Measurements from ENCODE around the gene FMN2.

Gene FMN2

DNA sequence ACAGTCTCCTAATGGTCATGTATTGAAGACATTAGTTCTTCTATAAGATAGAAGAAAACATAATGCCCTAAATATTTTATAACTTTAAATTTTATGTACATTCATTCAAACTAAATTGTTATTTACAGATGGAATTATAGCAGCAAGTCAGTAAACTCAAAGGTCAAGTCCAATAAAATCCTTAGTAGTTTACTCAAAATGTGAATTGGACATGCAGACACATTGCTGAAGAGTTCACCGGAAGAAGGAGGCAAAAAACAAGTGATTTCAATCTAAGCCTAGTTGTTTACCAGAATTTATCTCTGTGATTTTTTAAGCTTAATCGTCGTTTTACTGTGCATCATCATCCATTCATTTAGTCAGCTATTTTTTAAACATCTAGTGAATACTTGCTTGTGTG is 370.6 kb downstream of the FMN2 start:
- no peak for DNase-seq

GRCh38 chr1:240462766-240463395 is 371.2 kb downstream of the FMN2 start:
- no peak for DNase-seq

GRCh38 chr1:240464099-240464498 is 372.4 kb downstream of the FMN2 start:
- no peak for DNase-seq

GRCh38 chr1:240465531-240465940 is 373.9 kb downstream of the FMN2 start:
- DNase-seq, result no peak

- no peak for DNase-seq
These were observed 374.8 kb downstream of the FMN2 start for GRCh38 chr1:240466509-240466908.

- DNase-seq, result no peak
These were observed 376.2 kb downstream of the FMN2 start for GRCh38 chr1:240467895-240468294.

DNA sequence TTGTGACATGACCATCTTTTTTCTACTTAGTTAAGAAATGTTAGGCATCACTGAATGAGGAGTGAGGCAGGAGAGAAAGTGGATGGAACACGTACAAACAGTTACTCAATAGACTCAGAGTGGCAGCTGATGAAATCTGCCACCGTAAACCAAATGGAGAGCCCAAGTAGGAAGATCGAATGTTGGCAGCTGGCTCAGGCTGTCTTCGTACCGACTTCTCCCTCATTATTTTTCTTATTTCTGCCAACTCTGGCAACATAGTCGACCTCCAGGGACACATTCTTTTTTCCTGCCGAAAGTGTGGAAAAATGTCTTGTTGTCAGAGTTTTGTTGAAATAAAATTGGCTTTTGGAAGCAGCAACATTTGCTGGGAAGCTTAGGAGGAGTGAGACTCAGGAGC is 377.0 kb downstream of the FMN2 start:
- DNase-seq, result no peak

DNA sequence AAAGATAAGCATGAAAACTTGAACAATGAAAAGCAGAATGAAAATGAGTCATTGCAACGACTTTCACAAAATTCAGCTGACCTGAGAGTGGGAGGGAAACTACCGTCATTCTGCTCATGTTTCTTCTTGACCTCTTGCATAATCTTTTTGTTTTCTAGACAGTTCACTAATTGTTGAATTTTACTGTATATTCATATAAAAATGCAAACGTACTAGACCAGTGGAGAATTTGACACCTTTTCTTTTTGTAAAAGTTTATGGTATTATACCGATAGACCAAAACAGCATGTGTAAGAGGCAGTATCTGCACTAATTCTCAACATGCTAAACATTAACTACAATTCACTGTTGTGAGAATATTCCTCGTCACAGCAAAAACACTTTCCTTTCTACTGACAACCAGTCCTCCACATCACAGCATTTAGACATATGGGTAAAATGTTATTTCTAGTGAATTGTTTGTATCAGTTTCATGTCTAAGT is 382.5 kb downstream of the FMN2 start:
- no peak for DNase-seq

GRCh38 chr1:240475832-240476231 is 384.1 kb downstream of the FMN2 start:
- DNase-seq, result no peak

DNA sequence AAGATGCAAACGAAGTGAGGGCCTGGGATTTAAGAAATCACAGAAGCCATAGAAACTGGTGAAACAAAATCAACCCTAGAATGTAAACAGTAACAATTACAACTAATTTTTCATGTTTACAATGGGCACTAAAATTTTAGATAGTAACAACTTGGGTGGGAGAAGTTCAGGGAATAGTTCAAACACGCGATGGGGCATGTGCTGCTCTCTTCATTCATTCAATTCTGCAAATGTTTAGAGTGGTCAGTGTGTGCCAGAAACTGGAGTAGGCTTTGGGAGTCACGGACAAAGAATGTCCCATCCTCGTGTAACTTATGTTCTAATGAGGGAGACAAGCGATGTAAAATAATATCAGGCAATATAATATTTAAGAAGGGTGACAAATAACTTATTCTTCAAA is 386.9 kb downstream of the FMN2 start:
- no peak for DNase-seq

DNA sequence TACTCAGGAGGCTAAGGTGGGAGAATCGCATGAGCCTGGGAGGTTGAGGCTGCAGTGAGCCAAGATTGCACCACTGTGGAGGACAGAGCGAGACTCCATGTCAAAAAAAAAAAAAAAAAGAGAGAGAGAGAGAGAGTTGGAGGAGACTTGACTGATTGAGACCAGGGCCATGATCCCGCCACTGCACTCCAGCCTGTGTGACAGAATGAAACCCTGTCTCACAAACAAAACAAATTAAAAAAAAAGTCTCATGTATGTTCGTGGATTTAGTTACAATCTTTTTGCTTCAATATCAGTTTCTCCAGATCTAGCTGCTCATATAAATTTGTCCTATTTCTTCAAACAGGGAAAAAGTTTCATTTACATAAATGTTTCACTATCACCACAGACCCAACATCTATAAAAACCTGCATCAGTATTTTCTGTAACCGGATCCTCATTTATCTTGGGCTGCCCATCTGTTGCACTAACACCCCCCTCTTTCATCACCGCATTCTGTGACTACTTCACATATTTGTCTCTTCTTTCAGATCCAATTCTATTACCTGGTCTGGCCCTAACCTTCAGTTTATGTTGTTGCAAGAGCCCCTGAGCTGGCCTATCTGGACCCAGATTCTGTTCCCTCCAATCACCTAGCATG is 393.2 kb downstream of the FMN2 start:
- no peak for DNase-seq

DNA sequence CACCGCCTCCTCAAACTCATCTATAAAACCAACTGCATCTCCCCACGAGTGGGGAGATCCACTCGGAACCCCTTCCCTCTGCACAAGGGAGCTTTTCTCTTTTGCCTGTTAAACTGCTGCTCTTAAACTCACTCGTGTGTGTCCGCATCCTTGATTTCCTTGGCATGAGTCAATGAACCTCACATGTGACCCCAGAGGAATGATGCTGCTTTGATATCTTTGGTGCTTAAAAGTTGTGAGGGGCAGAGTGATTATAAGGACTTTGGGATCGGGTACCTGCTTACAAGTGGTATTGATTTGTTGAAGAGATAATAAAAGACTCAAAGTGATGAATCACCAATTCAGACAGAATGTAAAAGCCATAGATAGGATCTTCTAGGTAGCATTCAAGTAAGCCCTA is 394.9 kb downstream of the FMN2 start:
- no peak for DNase-seq

DNA sequence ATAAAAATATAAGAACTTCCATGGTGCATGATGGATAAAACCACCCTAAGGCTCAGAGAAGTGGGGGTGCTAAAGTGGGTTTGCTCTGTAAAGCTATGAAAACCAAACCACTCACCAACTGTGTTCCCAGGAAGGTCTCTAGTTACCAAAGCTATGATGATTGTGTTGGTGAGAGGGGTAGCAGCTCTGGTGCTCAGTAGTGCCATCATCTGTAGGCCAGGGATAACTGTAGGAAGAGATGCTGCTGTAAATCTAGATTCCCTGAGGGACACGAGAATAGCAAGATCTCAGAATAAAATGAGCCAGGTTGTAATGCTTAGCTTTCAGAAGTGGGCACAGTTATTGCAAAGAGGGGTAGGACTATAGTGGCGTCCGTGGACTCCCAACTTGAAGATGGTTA is 395.8 kb downstream of the FMN2 start:
- DNase-seq, result no peak

DNA sequence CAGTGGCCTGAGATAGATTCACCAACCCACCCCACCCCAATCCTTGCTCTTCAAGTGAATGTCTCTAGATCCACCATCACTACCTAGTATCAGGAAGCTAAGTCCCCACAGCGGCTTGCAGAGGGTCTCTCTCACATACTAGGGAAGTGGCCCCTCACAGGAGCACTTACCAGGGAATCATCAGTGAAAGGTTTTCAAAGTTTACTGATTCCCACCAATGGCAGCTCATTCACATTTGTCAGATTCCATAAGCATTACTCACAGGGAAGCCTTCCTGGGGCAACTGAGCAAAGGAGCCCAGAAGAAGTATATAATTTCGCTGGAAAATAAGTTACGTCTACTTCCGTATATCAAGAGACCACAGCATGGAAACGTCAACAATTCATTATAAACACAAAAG is 399.5 kb downstream of the FMN2 start:
- DNase-seq, result no peak

DNA sequence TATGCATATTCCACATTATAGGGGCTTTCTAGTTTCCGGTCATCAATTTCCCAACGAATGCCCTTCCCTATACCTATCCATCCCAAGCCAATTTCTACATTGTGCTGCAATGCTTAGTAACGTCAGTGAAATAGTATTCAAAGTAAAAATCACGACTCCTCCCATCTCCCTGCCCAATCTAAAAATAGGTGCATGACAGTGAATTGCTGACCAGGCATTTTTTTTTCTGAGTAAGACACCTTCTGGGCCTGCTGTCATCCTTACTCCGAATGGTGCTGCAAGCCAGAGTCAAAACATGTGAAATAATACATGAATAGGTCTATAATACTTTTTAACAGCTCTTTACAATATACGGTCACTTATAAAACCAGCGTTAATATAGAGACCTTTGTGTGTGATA is 400.1 kb downstream of the FMN2 start:
- DNase-seq, result no peak

GRCh38 chr1:240492832-240493440 is 401.3 kb downstream of the FMN2 start:
- DNase-seq, result no peak

DNA sequence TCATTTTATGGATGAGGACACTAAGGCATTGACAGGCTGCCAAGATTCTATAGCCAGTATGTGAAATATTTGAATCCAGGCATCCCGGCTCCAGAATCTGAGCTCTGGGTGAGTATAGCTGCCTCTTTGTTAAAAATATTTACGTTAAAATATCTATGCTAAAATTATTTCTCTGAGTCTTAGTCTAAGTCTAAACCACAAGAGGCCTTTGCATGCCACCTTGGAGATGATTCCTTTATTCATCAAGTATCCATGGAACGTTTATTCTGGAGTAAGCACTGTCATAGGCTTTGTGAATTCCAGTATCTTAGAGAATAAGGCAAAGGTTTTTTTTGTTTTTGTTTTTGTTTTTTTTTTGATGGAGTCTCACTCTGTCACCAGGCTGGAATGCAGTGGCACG is 403.9 kb downstream of the FMN2 start:
- no peak for DNase-seq

- DNase-seq, result no peak
These were observed 404.7 kb downstream of the FMN2 start for GRCh38 chr1:240496356-240496755.

DNA sequence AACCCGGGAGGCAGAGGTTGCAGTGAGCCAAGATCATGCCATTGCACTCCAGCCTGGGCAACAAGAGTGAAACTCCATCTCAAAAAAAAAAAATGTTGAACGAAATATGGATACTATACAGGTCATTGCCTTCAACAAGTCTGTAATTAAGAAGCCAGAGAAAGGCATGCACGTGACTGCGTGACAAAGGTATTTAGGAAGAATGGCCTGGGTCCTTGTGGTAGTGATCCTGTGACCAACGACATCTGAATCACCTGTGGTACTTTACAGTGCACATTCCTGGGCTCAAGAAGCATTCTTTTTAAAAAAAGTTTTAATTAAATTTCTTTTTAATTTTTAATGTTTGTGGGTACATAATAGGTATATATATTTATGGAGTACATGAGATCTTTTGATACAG is 405.3 kb downstream of the FMN2 start:
- DNase-seq, result no peak

- no peak for DNase-seq
These were observed 406.2 kb downstream of the FMN2 start for GRCh38 chr1:240497908-240498307.

DNA sequence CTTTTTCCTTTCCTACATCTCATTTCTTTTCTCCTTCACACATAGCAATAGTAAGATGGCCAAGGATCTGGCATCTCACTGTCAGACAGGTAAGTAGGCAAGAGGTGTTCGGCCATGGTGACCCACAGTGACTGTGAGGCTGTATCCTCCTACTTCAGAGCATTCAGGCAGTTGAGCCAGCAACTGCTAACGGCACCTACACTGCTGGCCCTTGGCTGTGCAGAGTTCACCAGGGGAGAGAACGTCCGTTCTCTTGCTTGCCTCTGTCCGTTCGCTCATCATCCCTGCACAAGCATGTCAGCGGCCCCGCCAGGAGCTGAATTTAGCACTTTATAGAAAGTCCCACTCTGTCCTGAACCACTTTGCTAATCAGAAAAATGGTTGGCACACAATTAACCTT is 406.7 kb downstream of the FMN2 start:
- DNase-seq, result no peak

- no peak for DNase-seq
These were observed 407.3 kb downstream of the FMN2 start for GRCh38 chr1:240499012-240499411.

DNA sequence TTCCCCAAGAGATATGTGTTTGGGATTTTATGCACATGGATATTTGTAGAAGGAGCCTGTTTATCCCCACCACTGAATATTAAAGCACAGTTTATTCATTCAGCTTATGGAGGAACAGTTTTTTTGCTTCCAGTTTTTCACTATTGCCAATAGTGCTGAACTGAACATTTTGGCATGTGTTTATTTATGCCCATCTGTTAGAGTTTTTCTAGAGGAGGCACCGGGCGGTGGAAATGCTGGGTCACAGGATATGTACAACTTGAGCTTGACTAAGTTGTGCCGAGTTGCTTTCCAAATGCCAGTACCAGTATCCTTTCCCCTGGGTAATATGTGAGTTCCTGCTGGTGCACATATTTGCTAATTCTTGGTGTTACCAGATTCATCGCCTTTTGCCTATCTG is 409.0 kb downstream of the FMN2 start:
- no peak for DNase-seq

- DNase-seq, result no peak
These were observed 409.4 kb downstream of the FMN2 start for GRCh38 chr1:240501115-240501514.

DNA sequence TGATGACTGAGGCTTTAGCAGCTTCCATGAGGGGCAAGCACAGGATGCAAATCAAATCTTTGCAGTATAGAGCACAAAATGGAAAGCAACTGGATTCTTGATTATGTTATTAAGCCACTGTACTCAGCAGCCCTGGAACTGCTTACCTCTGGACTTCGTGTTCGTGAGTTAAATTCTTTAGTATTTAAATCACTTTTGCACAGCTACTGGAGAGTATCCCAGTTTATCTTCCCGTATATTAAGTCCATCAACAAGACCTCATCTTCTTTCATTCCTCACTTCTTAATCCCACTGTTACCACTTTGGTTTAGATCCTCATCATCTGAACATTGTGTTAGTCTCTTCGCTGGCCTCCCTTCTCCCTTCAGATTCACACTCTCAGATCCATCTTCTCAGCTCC is 411.4 kb downstream of the FMN2 start:
- no peak for DNase-seq

Measured in activated CD4-positive, alpha-beta T cell treated with anti-CD3 and anti-CD28 coated beads, Interleukin-2, amount 50 U/mL, for 4 hours (primary cell).